HG03575 (cell line): ENCODE data around the gene PRR22.
"Not testable (repeated sequence)": the region's sequence is repeated elsewhere in the genome, so short reads cannot be mapped to it uniquely, and the experiment has no call there.

Experiments
- ATAC-seq: cut with Tn5 transposase; IDR thresholded peaks from one replicate; pipeline ENCODE4 v1.9.1; 2021; ENCODE audit not compliant: unreplicated experiment, insufficient number of reproducible peaks, low FRiP score; ENCODE audit errors: extremely low read depth

PRR22 gene

DNA sequence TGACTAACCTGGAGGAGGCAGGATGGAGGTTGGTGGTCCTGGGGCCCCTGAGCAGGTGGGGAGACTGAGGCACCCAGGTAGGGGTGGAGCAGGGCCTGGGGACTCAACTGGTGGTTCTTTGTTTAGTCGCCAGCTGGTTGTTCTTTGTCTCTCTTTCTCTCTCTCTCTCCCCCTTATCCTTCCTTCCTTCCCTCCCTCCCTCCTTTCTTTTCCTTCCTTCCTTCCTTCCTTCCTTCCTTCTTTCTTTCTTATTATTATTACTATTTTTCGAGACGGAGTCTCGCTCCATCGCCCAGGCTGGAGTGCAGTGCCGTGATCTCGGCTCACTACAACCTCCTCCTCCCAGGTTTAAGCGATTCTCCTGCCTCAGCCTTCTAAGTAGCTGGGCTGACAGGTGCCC lies 13.7 kb upstream of the PRR22 start:
- no peak for ATAC-seq

GRCh38 chr19:5795382-5795919 lies 10.9 kb upstream of the PRR22 start:
- ATAC-seq = no peak

DNA sequence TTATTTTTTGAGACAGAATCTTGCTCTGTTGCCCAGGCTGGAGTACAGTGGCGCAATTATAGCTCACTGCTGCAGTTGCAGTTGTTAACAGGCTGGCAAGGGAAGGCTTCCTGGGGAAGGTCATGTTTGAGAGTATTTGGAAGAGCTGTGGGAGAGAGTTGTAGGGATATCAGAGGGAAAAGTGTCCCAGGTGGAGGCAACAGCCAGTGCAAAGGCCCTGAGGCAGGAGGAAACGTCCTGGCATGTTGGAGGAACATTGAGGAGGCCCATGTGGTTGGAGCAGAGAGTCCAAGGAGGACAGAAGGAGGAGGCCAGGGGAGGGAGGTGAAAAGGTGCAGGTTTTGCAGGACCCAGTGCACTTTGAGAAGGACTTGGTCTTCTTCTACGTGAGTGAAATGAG lies 8.6 kb upstream of the PRR22 start:
- ATAC-seq = no peak

GRCh38 chr19:5792224-5792623 lies 7.7 kb upstream of the PRR22 start:
- ATAC-seq = no peak

- ATAC-seq = peak; percentile 64
Observed at GRCh38 chr19:5790559-5791520, 6.3 kb upstream of the PRR22 start, which contains the start of gene DUS3L. Gene DUS3L (minus strand): TSS chr19:5791163. CDS start chr19:5791141, 22 bp downstream.

GRCh38 chr19:5789886-5790558 lies 5.5 kb upstream of the PRR22 start:
- no peak for ATAC-seq

- ATAC-seq = no peak
Observed at GRCh38 chr19:5789351-5789761, 4.8 kb upstream of the PRR22 start.

DNA sequence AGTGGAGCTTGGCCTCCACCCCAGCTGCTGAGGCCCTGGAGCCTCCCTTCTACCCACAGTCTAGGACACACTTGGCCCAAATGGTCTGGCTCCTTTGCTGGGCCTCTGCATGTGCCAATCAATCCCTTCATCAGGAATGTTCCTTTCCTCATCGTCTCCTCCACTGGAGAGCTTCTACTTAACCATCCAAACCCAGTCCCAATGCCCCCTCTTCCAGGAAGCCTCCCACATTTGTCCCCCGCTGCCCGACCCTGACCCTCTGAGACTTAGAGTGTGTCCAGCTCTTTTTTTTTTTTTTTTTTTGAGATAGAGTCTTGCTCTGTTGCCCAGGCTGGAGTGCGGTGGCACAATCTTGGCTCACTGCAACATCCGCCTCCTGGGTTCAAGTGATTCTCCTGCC lies 3.9 kb upstream of the PRR22 start:
- ATAC-seq = no peak

GRCh38 chr19:5787409-5788182 lies 3.0 kb upstream of the PRR22 start:
- no peak for ATAC-seq

GRCh38 chr19:5786593-5787408 lies 2.3 kb upstream of the PRR22 start:
- ATAC-seq = no peak

GRCh38 chr19:5785423-5785822 lies 877 bp upstream of the PRR22 start:
- no peak for ATAC-seq

- no peak for ATAC-seq
Observed at GRCh38 chr19:5782945-5783919, 1.3 kb downstream of the PRR22 start.

DNA sequence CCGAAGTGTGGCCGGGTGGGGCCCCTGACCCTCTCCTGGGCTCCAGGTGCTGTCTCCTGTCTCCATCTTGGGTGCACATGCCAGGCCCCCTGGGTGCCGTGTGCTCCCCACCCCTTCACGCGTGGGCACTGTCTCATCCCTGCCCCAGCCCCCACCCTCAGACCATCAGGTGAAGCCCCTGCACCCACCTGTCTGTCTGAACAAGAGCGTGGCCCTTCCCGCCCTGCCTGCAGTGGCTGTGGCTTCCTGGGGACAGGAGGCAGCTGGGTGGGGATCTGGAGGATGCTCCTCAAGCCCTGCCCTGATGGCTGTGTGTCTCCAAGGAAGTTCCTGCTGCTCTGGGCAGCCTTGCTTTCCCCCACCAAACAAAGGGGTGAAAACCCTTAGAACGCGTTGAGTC lies 2.2 kb downstream of the PRR22 start:
- ATAC-seq = no peak

DNA sequence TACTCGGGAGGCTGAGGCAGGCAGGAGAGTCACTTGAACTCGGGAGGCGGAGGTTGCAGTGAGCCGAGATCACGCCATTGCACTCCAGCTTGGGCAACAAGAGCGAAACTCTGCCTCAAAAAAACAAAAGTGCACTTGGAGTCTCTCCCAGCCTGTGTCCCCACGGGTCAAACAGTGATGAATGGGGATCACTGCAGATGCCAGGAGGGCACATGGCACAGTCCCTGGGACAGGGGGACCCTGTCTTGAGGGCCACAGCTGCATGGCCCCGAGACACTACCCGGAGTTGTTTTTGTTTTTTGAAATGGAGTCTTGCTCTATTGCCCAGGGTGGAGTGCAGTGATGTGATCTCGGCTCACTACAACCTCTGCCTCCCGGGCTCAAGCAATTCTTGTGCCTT lies 3.6 kb downstream of the PRR22 start:
- ATAC-seq = not testable (repeated sequence)

GRCh38 chr19:5778402-5778801 lies 6.1 kb downstream of the PRR22 start:
- no peak for ATAC-seq

DNA sequence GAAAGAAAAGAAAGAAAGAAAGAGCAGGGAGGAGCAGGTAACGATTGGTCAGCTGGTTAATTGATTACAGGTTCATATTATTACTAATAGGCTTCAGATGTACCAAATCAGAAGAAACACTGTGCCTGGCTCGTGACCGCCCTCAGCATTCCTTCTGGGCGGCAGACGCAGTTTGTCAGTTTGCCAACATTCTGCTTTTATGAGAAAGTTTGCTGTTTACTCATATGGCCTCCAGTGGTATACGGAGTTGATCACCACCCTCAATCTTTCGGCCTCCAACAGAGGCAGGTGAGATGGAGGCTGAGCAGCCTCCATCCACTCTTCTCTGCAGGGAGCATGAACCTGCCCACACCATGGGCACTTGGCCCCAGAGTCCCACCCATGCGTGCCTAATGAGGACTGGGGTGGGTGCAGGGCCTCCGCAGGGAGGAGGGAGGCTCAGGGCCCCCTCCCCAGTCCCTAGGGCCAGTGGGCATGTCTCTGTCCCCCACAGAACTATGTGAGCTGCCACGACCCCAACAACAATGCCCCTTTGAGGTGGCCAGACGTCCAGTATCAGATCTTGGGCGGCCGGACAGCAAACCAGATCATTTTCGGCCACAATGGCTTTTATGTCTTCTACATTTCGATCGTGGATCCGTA lies 8.8 kb downstream of the PRR22 start:
- no peak for ATAC-seq

GRCh38 chr19:5774921-5775320 lies 9.6 kb downstream of the PRR22 start:
- ATAC-seq = no peak
